SK-N-SH (cell line): Measurements from ENCODE around the gene DNAJC4. TPM values are rescaled to one million over a fixed set of nuclear protein-coding genes. Genes with fewer than 3 reads are reported as not detected.
A peak's percentile ranks its signal among the peaks of the same experiment; 100 is the strongest.

Experiments used
- CTCF ChIA-PET: fragments of 300-600, 350-600 bp; formaldehyde crosslinking; extraction: SDS; loops from one replicate; lab custom pipeline; 2021; lab: Yijun Ruan, JAX
- POLR2A ChIA-PET: fragments of 350-600 bp; sonication (Branson Sonifier 250); formaldehyde crosslinking; extraction: SDS; loops from one replicate; lab custom pipeline; 2020; ENCODE audit warnings: antibody characterized with exemption, inconsistent platforms; lab: Yijun Ruan, JAX
- DNase-seq: peaks from one replicate; pipeline ENCODE4 v3.0.0; 2012
- H2AFZ ChIP-seq: fragments of 200-600 bp; sonication (generic); 2 replicates; pipeline ENCODE4 v1.8.1; 2016; ENCODE audit warnings: antibody characterized with exemption, mild to moderate bottlenecking, low read depth
- H3F3A ChIP-seq: fragments of 200-600 bp; sonication (generic); replicated peaks from 2 replicates; pipeline ENCODE3; 2016; ENCODE audit warnings: antibody characterized with exemption, mild to moderate bottlenecking; ENCODE audit not compliant: insufficient read depth
- H3K27ac ChIP-seq, 2 experiments: fragments of 200-500 bp in 1 of 2; fragments of 200-600 bp in 1 of 2; sonication (Bioruptor generic) in 1 of 2; sonication (generic), shearing (Covaris generic) in 1 of 2; 2 replicates each; pipeline versions ENCODE4 v1.5.1 to v1.6.1; 2014 to 2016; ENCODE audit warnings: low read depth in 2 of 2, inconsistent platforms in 1 of 2, low read length in 1 of 2, mild to moderate bottlenecking in 1 of 2, mixed read lengths in 1 of 2
- H3K27me3 ChIP-seq: fragments of 200-600 bp; sonication (generic), shearing (Covaris generic); 2 replicates; pipeline ENCODE4 v1.6.1; 2016; ENCODE audit warnings: mixed run types; ENCODE audit not compliant: insufficient read depth
- H3K36me3 ChIP-seq, 2 experiments: fragments of 200-500 bp in 1 of 2; fragments of 200-600 bp in 1 of 2; sonication (Bioruptor generic) in 1 of 2; sonication (generic) in 1 of 2; replicated peaks in 1 of 2; 2 replicates each; pipeline versions ENCODE3 to v1.5.1; 2014 to 2016; ENCODE audit warnings: low read length in 1 of 2, mild to moderate bottlenecking in 1 of 2; ENCODE audit not compliant: insufficient read depth in 2 of 2, control insufficient read depth in 1 of 2
- H3K4me1 ChIP-seq, 2 experiments: fragments of 200-500 bp in 1 of 2; fragments of 200-600 bp in 1 of 2; sonication (Bioruptor generic) in 1 of 2; sonication (generic), shearing (Covaris generic) in 1 of 2; 2 replicates each; pipeline versions ENCODE4 v1.5.1 to v1.6.1; 2014 to 2016; ENCODE audit warnings: low read depth in 1 of 2, low read length in 1 of 2, mixed run types in 1 of 2; ENCODE audit not compliant: insufficient read depth in 2 of 2, control insufficient read depth in 1 of 2
- H3K4me2 ChIP-seq: fragments of 200-600 bp; sonication (generic), shearing (Covaris generic); 2 replicates; pipeline ENCODE4 v1.6.1; 2017; ENCODE audit warnings: mixed run types
- H3K4me3 ChIP-seq, 2 experiments: fragments of 200-500 bp in 1 of 2; fragments of 200-600 bp in 1 of 2; sonication (Bioruptor generic) in 1 of 2; sonication (generic), shearing (Covaris generic) in 1 of 2; 2 replicates each; pipeline versions ENCODE4 v1.5.1 to v1.8.1; 2014 to 2016; ENCODE audit warnings: low read depth in 2 of 2, inconsistent platforms in 1 of 2, low read length in 1 of 2, mild to moderate bottlenecking in 1 of 2, mixed read lengths in 1 of 2, moderate library complexity in 1 of 2
- H3K79me2 ChIP-seq: fragments of 200-600 bp; sonication (generic); 2 replicates; pipeline ENCODE4 v1.8.1; 2017; ENCODE audit warnings: mild to moderate bottlenecking; ENCODE audit not compliant: insufficient read depth
- H3K9ac ChIP-seq: fragments of 200-600 bp; sonication (generic); 2 replicates; pipeline ENCODE4 v1.6.1; 2017; ENCODE audit warnings: mixed run types
- H3K9me2 ChIP-seq: fragments of 200-600 bp; sonication (generic); 2 replicates; pipeline ENCODE4 v1.6.1; 2017; ENCODE audit warnings: mixed run types
- H3K9me3 ChIP-seq: fragments of 200-600 bp; sonication (generic); 2 replicates; pipeline ENCODE4 v1.6.1; 2017; ENCODE audit warnings: mixed run types, mild to moderate bottlenecking, moderate library complexity
- H4K20me1 ChIP-seq: fragments of 200-600 bp; sonication (generic); 2 replicates; pipeline ENCODE4 v1.6.1; 2017; ENCODE audit warnings: mild to moderate bottlenecking, mixed run types; ENCODE audit not compliant: insufficient read depth
- CHD2 ChIP-seq: fragments of 150-350 bp; IDR thresholded peaks from 2 replicates; pipeline ENCODE4 v1.6.1; 2018; ENCODE audit warnings: low read length; ENCODE audit not compliant: partially characterized antibody
- ELF1 ChIP-seq: IDR thresholded peaks from 2 replicates; pipeline ENCODE4 v1.4.0; 2012
- EP300 ChIP-seq, 2 experiments: IDR thresholded peaks; 2 replicates each; pipeline versions ENCODE4 v1.4.0 to v1.6.1; 2012; ENCODE audit warnings: borderline replicate concordance in 1 of 2, low read depth in 1 of 2, low read length in 1 of 2
- EZH2phosphoT487 ChIP-seq: fragments of 200-600 bp; sonication (generic); IDR thresholded peaks from 2 replicates; pipeline ENCODE4 v1.6.1; 2017; ENCODE audit warnings: low read depth, mixed run types, mild to moderate bottlenecking, antibody characterized with exemption, moderate library complexity, borderline replicate concordance
- JUND ChIP-seq: IDR thresholded peaks from 2 replicates; pipeline ENCODE4 v1.4.0; 2012
- MXI1 ChIP-seq: IDR thresholded peaks from 2 replicates; pipeline ENCODE4 v1.6.1; 2012; ENCODE audit warnings: mild to moderate bottlenecking, low read depth, low read length, improper control_type of control experiment
- PBX3 ChIP-seq: IDR thresholded peaks from 2 replicates; pipeline ENCODE4; 2012
- RAD21 ChIP-seq: IDR thresholded peaks from 2 replicates; pipeline ENCODE4 v1.6.1; 2012; ENCODE audit warnings: mild to moderate bottlenecking, low read length
- RXRA ChIP-seq: IDR thresholded peaks from 2 replicates; pipeline ENCODE4 v1.4.0; 2012; ENCODE audit warnings: low read depth, mild to moderate bottlenecking, borderline replicate concordance
- SIN3A ChIP-seq: IDR thresholded peaks from 2 replicates; pipeline ENCODE4 v1.6.1; 2012; ENCODE audit warnings: low read depth, mild to moderate bottlenecking, low read length, moderate library complexity, borderline replicate concordance
- SMC3 ChIP-seq: IDR thresholded peaks from 2 replicates; pipeline ENCODE4 v1.6.1; 2012; ENCODE audit warnings: low read depth, low read length, improper control_type of control experiment
- TAF1 ChIP-seq: IDR thresholded peaks from 2 replicates; pipeline ENCODE4 v1.6.1; 2012; ENCODE audit warnings: low read depth, mild to moderate bottlenecking, low read length, moderate library complexity, borderline replicate concordance
- YY1 ChIP-seq: IDR thresholded peaks from 2 replicates; pipeline ENCODE4 v1.4.0; 2012; ENCODE audit warnings: low read depth, mild to moderate bottlenecking
- WGBS: methylation state at CpG from one replicate; pipeline ENCODE4 v1.1.6; 2017; ENCODE audit warnings: low lambda C conversion rate; 5-methylcytosine and 5-hydroxymethylcytosine counted together
- polyA plus RNA-seq, 3 experiments: library from polyadenylated mRNA; depleted of rRNA; stranded (reverse); fragments of >200 nt; gene quantifications; 2 replicates each; pipeline ENCODE4 v1.2.3, GENCODE V29; 2012

The DNAJC4 gene
- polyA plus RNA-seq, 1 of the 3 experiments (the other 2 are of a cell fraction) = 52.1 TPM

GRCh38 chr11:64206457-64207255 is 23.7 kb upstream of the DNAJC4 start, which contains the start of gene FERMT3:
Gene FERMT3 (plus strand): TSS chr11:64206721. CDS start chr11:64207365, 644 bp downstream.
- H2AFZ ChIP-seq = peak within 1 kb of the TSS; percentile 59; the same call in 1 of the 2 replicates
- peaks cover 9% of the 10 kb centered on the region for H4K20me1 ChIP-seq
- no peak for TF ChIP-seq EP300 (IDR thresholded peaks at IDR 0.05; ENCODE audit: borderline replicate concordance in 1 of 2, low read depth in 1 of 2, low read length in 1 of 2)
- no peak for TF ChIP-seq MXI1
- no peak for TF ChIP-seq SIN3A
- no peak for TF ChIP-seq YY1
- no peak for TF ChIP-seq ELF1
- TF ChIP-seq RAD21 = no peak
- no peak for TF ChIP-seq JUND
- no peak for TF ChIP-seq SMC3
- no peak for TF ChIP-seq RXRA
- no peak for TF ChIP-seq TAF1
- no peak for TF ChIP-seq CHD2
- TF ChIP-seq EZH2phosphoT487 = no peak
- no peak for TF ChIP-seq PBX3
- TF ChIP-seq, all 33 proteins: peak for 0
- Histone ChIP-seq H3K27me3 (no peaks in the 10 kb centered on the region), H3K27ac (peak within 1 kb of the TSS in 1 of 2 experiments; percentile 48; a peak in 2 of 4 replicates), H3K79me2 (no peaks in the 10 kb centered on the region; the same call in 1 of the 2 replicates), H3K4me3 (no peak within 1 kb of the TSS), H3K9me2 (no peaks in the 10 kb centered on the region), H3K9ac (no peak within 1 kb of the TSS; the same call in 1 of the 2 replicates), H3K9me3 (no peaks in the 10 kb centered on the region), H3K36me3 (peaks cover 19 to 34% of the 10 kb centered on the region in 2 experiments), H3K4me2 (peak within 1 kb of the TSS; percentile 37; the same call in 1 of the 2 replicates), H3F3A (peaks cover 23% of the 10 kb centered on the region), H3K4me1 (peaks cover 4 to 27% of the 10 kb centered on the region in 2 experiments; a peak in 3 of 4 replicates)
- 91% methylated on average over 7 of the region's 27 CpGs for WGBS
- ChIA-PET POLR2A (interaction anchor here (0.8 to 1.9 kb wide), 7 partner anchors 10 to 189 kb away, joined by 3 to 5 read pairs (median 3); partner anchors contain the start of genes NUDT22, STIP1 and TRPT1), CTCF (interaction anchor here (1.0 to 5.3 kb wide), 7 partner anchors 10 to 96 kb away, joined by 3 to 52 read pairs (median 7); partner anchors contain the start of genes CATSPERZ and STIP1)
- DNase-seq = peak; percentile 27
